NCI-H2029 treated with DMSO at 0.1 percent for 48 hours (cell line): ENCODE results near the gene ETAA1.
A peak's percentile ranks its signal among the peaks of the same experiment; 100 is the strongest.

ENCODE experiments used
- DNase-seq: peaks from one replicate; lab custom pipeline; 2025; lab: John Stamatoyannopoulos, UW

The ETAA1 gene

DNA sequence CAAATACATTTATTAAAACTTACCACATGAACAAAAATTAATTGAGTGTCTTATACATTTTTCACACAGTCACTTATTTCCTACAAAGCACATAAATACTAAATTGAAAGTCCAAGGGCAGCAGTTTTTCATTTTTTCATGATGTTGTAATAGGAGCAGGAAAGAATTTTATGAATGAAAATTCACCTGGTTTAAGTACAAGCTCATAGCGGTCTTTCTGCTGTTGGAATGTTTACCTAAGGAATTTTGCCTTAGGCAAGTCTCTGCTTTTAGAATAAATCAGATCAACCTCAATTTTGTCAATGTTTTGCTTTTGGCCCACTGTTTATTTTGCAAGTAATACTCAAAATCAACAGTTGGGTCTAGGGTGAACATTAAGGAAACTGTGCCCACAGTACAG is 40.0 kb downstream of the ETAA1 start:
- no peak for DNase-seq

DNA sequence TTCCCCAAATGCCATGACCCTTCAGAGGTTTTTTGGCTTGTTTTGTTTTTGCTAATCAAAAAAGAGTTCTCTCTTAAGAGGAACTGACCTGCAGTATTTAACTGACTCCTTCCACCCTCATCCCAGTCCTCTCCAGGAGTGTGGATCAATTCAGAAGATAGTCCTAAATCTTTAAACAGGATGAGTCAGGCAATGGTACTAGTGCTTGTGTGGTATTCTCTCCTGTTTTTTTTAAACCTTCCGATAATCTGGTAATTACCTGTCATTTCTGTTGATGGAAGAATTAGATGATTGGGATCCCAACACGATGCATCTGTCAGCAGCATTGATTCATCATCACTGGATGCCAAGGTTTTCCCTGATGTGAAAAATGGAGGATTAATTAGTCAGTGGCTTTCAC is 41.2 kb downstream of the ETAA1 start:
- DNase-seq, result no peak

DNA sequence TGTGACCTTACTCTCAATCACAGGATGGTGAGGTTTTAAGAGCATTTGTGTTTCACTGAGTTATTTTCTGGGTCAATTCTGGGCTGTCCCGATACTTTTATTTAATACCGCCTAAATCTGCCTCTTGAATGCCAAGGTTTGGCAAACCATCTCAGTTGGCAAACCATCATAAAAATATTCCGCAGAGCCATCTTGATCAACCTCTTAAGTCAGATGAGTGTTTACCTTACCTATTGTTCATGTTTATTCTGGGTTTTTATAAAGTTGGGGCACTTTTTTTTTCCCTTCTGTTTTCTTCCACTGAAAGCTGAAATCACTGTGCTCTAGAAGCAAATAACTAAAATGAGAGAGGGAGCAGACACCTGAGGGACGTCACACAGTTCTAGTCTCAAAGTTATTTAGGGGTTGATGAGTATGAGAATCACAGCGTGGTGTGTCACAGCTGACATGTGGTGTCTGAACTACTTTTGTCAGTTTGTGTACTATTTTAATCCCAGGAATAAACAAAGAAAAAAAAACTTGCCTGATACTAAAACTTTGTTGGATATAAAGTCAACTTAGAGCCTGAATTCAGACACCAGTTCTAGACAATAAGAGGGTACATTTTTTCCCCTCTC is 48.6 kb downstream of the ETAA1 start:
- DNase-seq, result peak; percentile 50

DNA sequence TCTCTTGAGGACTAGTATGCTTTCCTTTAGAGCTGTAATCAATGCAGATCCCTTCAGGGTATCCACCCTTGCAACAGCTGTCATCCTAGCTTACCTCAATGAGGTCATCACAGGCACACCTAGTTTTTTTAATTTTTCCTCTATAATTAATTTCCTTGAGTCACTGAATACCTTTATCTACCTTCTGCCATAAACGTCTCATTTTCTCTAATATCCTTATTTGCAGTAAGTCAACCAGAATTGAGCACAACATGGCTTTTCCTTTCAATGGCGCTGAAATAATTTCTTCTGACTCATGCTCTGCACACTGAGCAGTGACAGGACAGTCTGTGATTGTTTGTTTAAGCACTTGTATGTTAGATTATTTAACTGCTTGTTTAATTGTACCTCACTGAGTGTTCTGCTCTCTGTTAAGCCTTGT is 49.4 kb downstream of the ETAA1 start:
- DNase-seq, result peak; percentile 52

DNA sequence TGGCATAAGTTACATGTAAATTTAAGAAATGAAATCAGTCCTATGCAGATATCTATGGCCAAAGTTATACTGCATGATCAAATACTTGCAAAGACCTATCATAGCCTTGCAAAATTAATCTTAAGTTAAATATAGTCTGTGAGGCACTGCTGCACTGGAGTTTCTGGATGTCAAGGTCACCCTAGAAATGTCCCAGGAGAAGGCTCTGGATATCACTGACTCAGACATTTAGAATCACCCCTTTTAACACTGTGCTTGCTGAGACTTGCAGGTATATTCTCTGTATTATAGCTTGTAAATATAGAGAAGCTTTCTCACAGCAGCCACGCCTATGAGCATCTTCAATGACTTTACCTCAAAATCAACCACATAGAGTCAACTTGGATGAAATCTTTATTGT is 51.5 kb downstream of the ETAA1 start:
- no peak for DNase-seq

DNA sequence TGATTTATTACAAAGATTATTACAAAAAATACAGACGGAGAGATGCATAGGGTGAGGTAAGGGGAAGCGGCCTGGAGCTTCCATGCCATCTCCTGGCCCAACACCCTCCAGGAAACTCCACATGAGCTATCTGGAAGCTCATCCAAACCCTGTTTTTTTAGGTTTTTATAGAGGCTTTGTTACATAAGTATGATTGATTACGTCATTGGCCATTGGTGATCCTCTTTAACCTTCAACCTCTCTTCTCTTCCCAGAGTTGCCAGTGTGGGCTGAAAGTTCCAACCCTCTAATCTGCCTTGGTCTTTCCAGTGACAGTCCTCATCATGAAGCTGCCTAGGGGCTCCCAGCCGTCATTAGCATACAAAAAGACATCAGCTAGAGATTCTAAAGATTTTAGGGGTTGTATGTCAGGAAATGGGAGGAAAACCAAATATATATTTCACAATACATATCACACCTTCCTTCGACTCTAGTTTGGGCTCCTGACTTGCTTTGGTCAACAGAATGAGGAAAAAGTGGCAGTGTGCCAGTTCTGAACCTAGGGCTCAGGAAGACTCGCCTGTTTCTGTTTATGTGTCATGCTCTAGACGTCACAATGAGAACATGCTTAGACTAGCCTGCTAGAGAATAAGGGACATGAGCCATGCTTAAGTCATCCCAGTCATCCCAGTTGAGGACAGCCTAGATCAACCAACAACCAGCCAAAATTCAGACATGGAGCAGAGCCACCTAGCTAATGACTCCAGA is 54.1 kb downstream of the ETAA1 start:
- DNase-seq, result no peak

DNA sequence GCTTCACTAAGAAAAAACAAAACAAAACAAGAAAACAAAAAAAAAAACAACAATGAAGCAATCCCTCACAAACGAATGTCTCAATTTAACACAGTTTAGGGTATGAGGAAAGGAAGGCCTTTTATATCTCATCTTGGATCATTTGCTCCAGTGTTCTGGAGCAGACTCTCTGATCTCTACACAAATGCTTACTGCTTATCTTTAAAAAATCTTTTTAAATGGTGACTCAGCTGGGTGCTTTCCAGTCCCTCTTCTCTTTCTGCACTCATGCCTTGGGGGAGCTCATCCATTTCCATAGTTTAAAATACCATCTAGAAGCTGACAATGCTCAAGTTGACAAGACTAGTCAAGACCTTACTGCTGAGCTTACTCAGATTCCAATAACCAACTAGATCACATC is 56.2 kb downstream of the ETAA1 start:
- DNase-seq, result no peak

DNA sequence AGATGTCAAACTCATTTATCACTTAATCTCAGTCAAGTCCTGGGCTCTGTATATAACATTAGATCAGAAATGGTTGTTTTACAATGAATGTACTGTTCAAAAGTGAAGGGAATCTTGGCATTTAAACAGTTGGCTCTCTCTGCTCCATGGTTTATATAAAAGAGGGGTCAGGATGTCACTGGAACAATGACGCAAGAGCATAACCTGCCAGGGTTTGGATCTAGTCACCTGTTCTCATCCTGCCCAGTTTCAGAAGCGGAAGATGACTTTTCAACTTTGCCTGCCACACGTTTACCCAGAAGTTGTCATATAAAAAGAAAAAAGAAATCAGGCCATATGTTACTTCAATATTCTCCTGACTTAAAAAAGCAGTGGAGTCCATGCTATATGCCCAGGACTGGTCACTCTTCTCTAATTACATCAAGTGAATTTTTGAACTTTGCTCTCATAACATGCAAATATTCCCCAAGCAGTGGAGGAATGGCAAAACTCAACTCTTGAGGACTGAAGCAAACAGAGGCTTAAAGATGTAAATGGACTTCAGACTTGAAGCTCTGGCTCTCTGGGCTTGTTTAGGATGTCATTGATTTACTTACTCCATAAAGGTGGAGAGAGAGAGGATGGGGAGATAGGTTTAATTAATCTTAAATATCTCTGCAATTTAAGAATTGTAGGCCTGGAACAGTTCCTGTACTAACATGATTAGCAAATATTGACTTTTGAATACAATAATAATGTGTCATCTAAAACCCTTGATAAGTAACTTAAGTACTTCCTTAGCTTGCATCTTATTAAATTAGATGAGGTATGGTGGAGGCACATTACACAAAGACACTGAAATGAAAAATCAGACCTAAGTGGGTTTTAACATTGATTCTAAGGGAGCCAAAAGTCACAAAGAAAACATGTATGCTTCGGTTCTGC is 58.3 kb downstream of the ETAA1 start:
- no peak for DNase-seq

DNA sequence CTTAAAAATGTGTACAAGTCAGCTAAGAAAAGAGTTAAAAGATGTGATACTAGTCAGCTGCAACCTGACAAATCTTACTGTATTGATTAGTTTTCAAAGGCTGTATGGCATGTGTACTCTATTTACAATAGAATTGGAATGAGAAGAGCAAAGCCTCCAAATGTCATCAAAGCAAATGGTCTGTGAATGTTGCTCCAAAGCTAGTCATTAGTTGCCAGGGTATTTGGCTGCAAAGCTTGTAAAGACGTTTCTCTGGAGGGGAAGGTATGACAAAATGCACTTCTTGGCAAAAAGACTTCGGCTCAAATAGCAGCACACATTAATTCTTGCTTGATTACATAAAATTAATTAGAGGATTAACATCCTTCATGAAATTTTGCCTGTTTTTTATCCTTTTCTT is 59.3 kb downstream of the ETAA1 start:
- no peak for DNase-seq

DNA sequence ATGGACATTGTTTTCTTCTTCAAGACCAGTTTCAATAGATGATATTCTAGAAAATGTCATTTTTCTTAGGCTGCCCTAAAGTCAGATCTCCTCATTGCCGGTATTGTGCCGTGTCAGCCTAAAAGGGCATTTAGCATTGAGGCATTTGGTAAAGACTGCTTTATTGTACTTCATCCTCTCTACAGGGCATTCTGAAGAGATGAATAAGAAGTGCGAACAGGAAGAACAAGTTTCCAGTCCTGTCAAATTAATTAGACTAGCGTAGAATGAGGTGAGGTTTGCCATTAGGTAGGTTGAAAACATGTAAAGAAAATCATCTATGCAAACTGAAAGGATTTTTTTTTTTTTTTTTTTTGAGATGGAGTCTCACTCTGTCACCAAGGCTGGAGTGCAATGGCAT is 60.6 kb downstream of the ETAA1 start:
- DNase-seq, result no peak

DNA sequence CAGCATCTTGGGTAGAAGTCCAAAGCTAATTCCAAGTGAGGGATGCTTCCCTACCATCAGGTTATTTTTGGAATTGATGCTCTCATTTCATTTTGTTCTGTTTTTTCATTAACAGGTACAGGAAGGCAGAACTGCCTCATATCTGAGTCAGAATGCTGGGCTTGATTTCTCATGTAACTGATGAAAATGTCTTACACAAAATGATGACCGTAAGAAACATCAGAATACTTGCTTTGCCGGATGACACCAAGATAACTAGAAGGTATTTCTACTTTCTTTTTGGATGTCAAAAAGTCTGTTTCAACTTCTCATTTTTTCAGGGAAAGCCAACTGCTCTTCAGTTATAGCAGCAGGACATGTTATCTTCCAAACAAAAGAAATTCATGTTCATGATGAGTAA is 62.6 kb downstream of the ETAA1 start:
- DNase-seq, result no peak
